ENCODE data around the gene ANLN. TPM values are rescaled to one million over a fixed set of nuclear protein-coding genes. Genes with fewer than 3 reads are reported as not detected.
"Not testable (repeated sequence)": the region's sequence is repeated elsewhere in the genome, so short reads cannot be mapped to it uniquely, and the experiment has no call there.

Gene ANLN
- polyA plus RNA-seq, 3 donors: 0.12 to 1.1 (median 0.25) TPM

DNA sequence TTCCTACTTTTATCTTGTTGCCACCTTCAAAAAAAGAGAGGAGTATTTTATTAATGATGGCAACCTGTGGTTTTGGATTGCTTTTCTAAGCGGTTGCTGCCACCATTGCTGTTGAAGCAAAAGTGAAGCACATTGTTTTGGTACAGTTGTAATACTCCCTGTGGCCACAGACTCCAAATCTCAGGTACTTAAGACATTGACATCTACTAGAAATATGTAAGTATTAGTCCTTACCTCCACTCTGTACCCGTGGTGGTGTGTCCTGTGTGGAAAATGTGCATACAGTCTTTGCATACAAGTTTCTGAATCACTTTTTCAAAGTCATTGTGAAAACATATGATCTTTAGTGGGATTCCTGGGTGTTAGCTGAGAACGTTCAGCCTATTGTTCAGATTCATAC lies 85.7 kb downstream of the ANLN start:
- no peaks in the 10 kb centered on the region for H3K27me3 ChIP-seq (ENCODE audit: control insufficient read depth in 2 of 2, insufficient read depth in 2 of 2, low read length in 2 of 2)
- H4K20me1 ChIP-seq (ENCODE audit: insufficient read depth, low read length): no peaks in the 10 kb centered on the region
- no peak overlapping the region for H3K27ac ChIP-seq (ENCODE audit: low read depth in 1 of 2, low read length in 2 of 2)
- no peak overlapping the region for H3K9ac ChIP-seq (ENCODE audit: insufficient read depth, low read length, poor library complexity, severe bottlenecking)
- H2AFZ ChIP-seq (ENCODE audit: insufficient read depth, low read depth, low read length, poor library complexity, severe bottlenecking): no peak overlapping the region
- Mint-ChIP-seq H3K4me3 (no peak overlapping the region), H3K4me1 (peaks cover 12% of the 10 kb centered on the region), H3K27ac (no peak overlapping the region), H3K9me3 (peaks cover 5 to 20% (median 9%) of the 10 kb centered on the region in 7 donors), H3K27me3 (ENCODE audit: low read depth in 3 of 3) (peaks cover 0 to 2% (median 2%) of the 10 kb centered on the region in 3 donors), H3K36me3 (no peaks in the 10 kb centered on the region)
- DNase-seq: no peak
- no CpG with 5 or more reads among the region's 3 CpGs for WGBS (ENCODE audit: insufficient coverage)
- no peaks in the 10 kb centered on the region for H3K79me2 ChIP-seq (ENCODE audit: insufficient read depth, low read length)
- no peaks in the 10 kb centered on the region for H3K36me3 ChIP-seq (replicated peaks in 1 of 2; ENCODE audit: control insufficient read depth in 1 of 2, insufficient read depth in 2 of 2, low read length in 2 of 2)
- TF ChIP-seq, protein P1, sequence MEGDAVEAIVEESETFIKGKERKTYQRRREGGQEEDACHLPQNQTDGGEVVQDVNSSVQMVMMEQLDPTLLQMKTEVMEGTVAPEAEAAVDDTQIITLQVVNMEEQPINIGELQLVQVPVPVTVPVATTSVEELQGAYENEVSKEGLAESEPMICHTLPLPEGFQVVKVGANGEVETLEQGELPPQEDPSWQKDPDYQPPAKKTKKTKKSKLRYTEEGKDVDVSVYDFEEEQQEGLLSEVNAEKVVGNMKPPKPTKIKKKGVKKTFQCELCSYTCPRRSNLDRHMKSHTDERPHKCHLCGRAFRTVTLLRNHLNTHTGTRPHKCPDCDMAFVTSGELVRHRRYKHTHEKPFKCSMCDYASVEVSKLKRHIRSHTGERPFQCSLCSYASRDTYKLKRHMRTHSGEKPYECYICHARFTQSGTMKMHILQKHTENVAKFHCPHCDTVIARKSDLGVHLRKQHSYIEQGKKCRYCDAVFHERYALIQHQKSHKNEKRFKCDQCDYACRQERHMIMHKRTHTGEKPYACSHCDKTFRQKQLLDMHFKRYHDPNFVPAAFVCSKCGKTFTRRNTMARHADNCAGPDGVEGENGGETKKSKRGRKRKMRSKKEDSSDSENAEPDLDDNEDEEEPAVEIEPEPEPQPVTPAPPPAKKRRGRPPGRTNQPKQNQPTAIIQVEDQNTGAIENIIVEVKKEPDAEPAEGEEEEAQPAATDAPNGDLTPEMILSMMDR (IDR thresholded peaks at IDR 0.05): no peak
- H3K9me3 ChIP-seq (replicated peaks in 1 of 2; ENCODE audit: control insufficient read depth in 1 of 2, insufficient read depth in 1 of 2, low read length in 2 of 2): peaks cover 0 to 4% of the 10 kb centered on the region in 2 donors
- H3K4me2 ChIP-seq (replicated peaks; ENCODE audit: extremely low read depth, low read length, poor library complexity, severe bottlenecking): no peak overlapping the region
- intact Hi-C loops (cut with micrococcal nuclease): no loop called here
- H3K4me3 ChIP-seq (replicated peaks in 1 of 3; ENCODE audit: low read depth in 2 of 3, low read length in 3 of 3): no peak overlapping the region
- peaks cover 0 to 9% of the 10 kb centered on the region in 2 donors for H3K4me1 ChIP-seq (ENCODE audit: control insufficient read depth in 1 of 2, insufficient read depth in 2 of 2, low read length in 2 of 2)

DNA sequence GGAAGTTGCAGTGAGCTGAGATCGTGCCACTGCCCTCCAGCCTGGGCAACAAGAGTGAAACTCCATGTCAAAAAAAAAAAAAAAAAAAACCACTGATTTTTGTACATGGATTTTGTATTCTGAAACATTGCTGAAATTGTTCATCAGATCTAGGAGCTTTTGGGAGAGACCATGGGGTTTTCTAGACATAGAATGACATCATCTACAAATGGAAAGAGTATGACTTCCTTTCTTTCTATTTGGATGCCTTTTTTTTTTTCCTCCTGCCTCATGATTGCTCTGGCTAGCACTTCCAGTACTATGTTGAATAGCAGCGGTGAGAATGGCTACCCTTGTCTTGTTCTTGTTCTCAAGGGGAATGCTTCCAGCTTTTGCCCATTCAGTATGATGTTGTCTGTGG lies 89.1 kb downstream of the ANLN start:
- no peaks in the 10 kb centered on the region for H4K20me1 ChIP-seq (ENCODE audit: insufficient read depth, low read length)
- no peaks in the 10 kb centered on the region for H3K27me3 ChIP-seq (ENCODE audit: control insufficient read depth in 2 of 2, insufficient read depth in 2 of 2, low read length in 2 of 2)
- H3K79me2 ChIP-seq (ENCODE audit: insufficient read depth, low read length): no peaks in the 10 kb centered on the region
- no peak overlapping the region for H3K4me2 ChIP-seq (replicated peaks; ENCODE audit: extremely low read depth, low read length, poor library complexity, severe bottlenecking)
- H3K27me3 Mint-ChIP-seq (ENCODE audit: low read depth in 3 of 3): peaks cover 0 to 4% (median 4%) of the 10 kb centered on the region in 3 donors
- TF ChIP-seq, protein P1 (IDR thresholded peaks at IDR 0.05): no peak
- H3K4me1 Mint-ChIP-seq: peaks cover 9% of the 10 kb centered on the region
- H3K4me3 Mint-ChIP-seq: no peak overlapping the region
- H3K27ac ChIP-seq (ENCODE audit: low read depth in 1 of 2, low read length in 2 of 2): no peak overlapping the region
- no peaks in the 10 kb centered on the region for H3K36me3 ChIP-seq (replicated peaks in 1 of 2; ENCODE audit: control insufficient read depth in 1 of 2, insufficient read depth in 2 of 2, low read length in 2 of 2)
- H3K36me3 Mint-ChIP-seq: no peaks in the 10 kb centered on the region
- no peak overlapping the region for H3K9ac ChIP-seq (ENCODE audit: insufficient read depth, low read length, poor library complexity, severe bottlenecking)
- no peak overlapping the region for H3K4me3 ChIP-seq (replicated peaks in 1 of 3; ENCODE audit: low read depth in 2 of 3, low read length in 3 of 3)
- no peak for DNase-seq
- peaks cover 5 to 20% (median 11%) of the 10 kb centered on the region in 7 donors for H3K9me3 Mint-ChIP-seq
- peaks cover 0 to 9% of the 10 kb centered on the region in 2 donors for H3K4me1 ChIP-seq (ENCODE audit: control insufficient read depth in 1 of 2, insufficient read depth in 2 of 2, low read length in 2 of 2)
- H2AFZ ChIP-seq (ENCODE audit: insufficient read depth, low read depth, low read length, poor library complexity, severe bottlenecking): no peak overlapping the region
- WGBS (ENCODE audit: insufficient coverage): no CpG with 5 or more reads among the region's 2 CpGs
- no peak overlapping the region for H3K27ac Mint-ChIP-seq
- peaks cover 0 to 4% of the 10 kb centered on the region in 2 donors for H3K9me3 ChIP-seq (replicated peaks in 1 of 2; ENCODE audit: control insufficient read depth in 1 of 2, insufficient read depth in 1 of 2, low read length in 2 of 2)
- intact Hi-C loops (cut with micrococcal nuclease): no loop called here

DNA sequence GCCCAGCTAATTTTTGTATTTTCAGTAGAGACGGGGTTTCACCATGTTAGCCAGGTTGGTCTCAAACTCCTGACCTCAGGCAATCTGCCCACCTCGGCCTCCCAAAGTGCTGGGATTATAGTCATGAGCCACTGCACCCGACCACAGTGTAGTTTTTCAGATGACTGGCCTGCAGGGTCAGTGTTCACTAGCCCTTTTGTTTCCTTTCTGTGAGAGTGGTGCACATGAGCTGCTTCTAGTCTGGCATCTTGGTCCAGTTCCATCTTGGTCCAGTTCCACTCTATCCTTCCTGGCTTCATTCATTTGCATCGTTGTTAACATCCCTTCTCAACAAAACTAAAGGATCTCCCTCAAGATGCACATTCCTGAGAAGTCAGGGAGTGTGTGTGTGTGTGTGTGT lies 94.2 kb downstream of the ANLN start:
- H3K4me1 Mint-ChIP-seq; H2AFZ ChIP-seq (ENCODE audit: insufficient read depth, low read depth, low read length, poor library complexity, severe bottlenecking); H3K79me2 ChIP-seq (ENCODE audit: insufficient read depth, low read length); H3K27ac ChIP-seq (ENCODE audit: low read depth in 1 of 2, low read length in 2 of 2); H3K9ac ChIP-seq (ENCODE audit: insufficient read depth, low read length, poor library complexity, severe bottlenecking); H3K4me2 ChIP-seq (replicated peaks; ENCODE audit: extremely low read depth, low read length, poor library complexity, severe bottlenecking); H3K4me3 ChIP-seq (replicated peaks in 1 of 3; ENCODE audit: low read depth in 2 of 3, low read length in 3 of 3); DNase-seq; H3K27ac Mint-ChIP-seq; H4K20me1 ChIP-seq (ENCODE audit: insufficient read depth, low read length); H3K4me1 ChIP-seq (ENCODE audit: control insufficient read depth in 1 of 2, insufficient read depth in 2 of 2, low read length in 2 of 2); H3K36me3 Mint-ChIP-seq; H3K36me3 ChIP-seq (replicated peaks in 1 of 2; ENCODE audit: control insufficient read depth in 1 of 2, insufficient read depth in 2 of 2, low read length in 2 of 2); H3K4me3 Mint-ChIP-seq; H3K27me3 ChIP-seq (ENCODE audit: control insufficient read depth in 2 of 2, insufficient read depth in 2 of 2, low read length in 2 of 2); H3K27me3 Mint-ChIP-seq (ENCODE audit: low read depth in 3 of 3); H3K9me3 ChIP-seq (replicated peaks in 1 of 2; ENCODE audit: control insufficient read depth in 1 of 2, insufficient read depth in 1 of 2, low read length in 2 of 2): not testable (repeated sequence)
- 100% methylated on average over 3 of the region's 4 CpGs for WGBS (ENCODE audit: insufficient coverage)
- H3K9me3 Mint-ChIP-seq: peaks cover 5 to 19% (median 11%) of the 10 kb centered on the region in 7 donors
- intact Hi-C loops (cut with micrococcal nuclease): loop anchor here in 1 of 2 donors (10.0 kb wide), 1 partner anchor 721 kb away; no protein-coding TSS in a partner anchor

Measured in CD14-positive monocyte (primary cell).